Measurements from ENCODE around the gene CARMIL1. TPM values are rescaled to one million over a fixed set of nuclear protein-coding genes. Genes with fewer than 3 reads are reported as not detected.

The CARMIL1 gene
- total and polyA plus RNA-seq, 10 of the 15 experiments (the other 5 are each of a cell fraction or from before 2014, with no cell fraction given): 6.4 to 18.1 (median 10.3) TPM

DNA sequence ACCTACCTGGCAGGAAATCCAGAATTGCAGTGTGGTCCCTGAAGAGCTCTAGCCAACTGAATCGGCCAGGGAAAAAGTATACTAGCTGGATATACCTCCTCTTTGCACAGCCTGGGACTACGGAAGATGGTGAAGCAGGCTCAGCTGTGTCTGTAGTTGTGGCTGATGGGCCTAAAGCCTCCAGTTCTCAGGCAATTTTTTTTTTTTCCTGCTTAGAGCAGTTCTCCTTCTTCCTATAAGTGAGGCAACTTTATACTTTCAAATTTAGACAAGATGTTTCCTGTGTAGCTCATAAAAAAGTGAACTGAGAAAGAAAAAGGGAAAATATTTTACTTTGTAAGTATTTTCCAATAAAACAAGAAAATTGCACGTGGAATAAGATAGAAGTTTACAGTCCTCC lies 172.9 kb downstream of the CARMIL1 start:
- Histone ChIP-seq H3K79me2 (ENCODE audit: control insufficient read depth, insufficient read depth, low read length) (no peaks in the 10 kb centered on the region), H3K27me3 (replicated peaks in 1 of 2; ENCODE audit: control insufficient read depth in 2 of 2, insufficient read depth in 2 of 2, low read length in 1 of 2) (no peaks in the 10 kb centered on the region), H2AFZ (ENCODE audit: control insufficient read depth, low read depth, low read length) (no peak overlapping the region), H3K27ac (ENCODE audit: control insufficient read depth, insufficient read depth) (no peak overlapping the region), H3K4me2 (ENCODE audit: control insufficient read depth, insufficient read depth) (no peak overlapping the region), H3K9ac (ENCODE audit: control insufficient read depth, insufficient read depth, low read length) (no peak overlapping the region), H4K20me1 (ENCODE audit: control insufficient read depth, insufficient read depth) (no peaks in the 10 kb centered on the region), H3K9me3 (replicated peaks; ENCODE audit: control insufficient read depth, insufficient read depth, low read length) (no peaks in the 10 kb centered on the region; the same call in 2 of the 3 replicates), H3K36me3 (ENCODE audit: control insufficient read depth in 2 of 2, insufficient read depth in 2 of 2, low read length in 1 of 2) (no peaks in the 10 kb centered on the region; a peak in 1 of 4 replicates), H3K4me3 (no peak overlapping the region), H3K4me1 (ENCODE audit: control insufficient read depth, insufficient read depth, low read length) (no peaks in the 10 kb centered on the region; the same call in 1 of the 2 replicates)
- no peak for DNase-seq (ENCODE audit: low read depth, low spot score)
- ChIA-PET RAD21 (ENCODE audit: unreplicated experiment) (interaction anchor here (1.0 kb wide), 1 partner anchor 120 kb away, joined by 4 read pairs; no protein-coding TSS in a partner anchor), POLR2A (no interaction called here), SMC1A (ENCODE audit: uncharacterized antibody, unreplicated experiment) (interaction anchor here (0.7 kb wide), 1 partner anchor 16 kb away, joined by 3 read pairs; no protein-coding TSS in a partner anchor), CTCF (interaction anchor here (0.6 kb wide), 1 partner anchor 229 kb away, joined by 3 read pairs; no protein-coding TSS in a partner anchor)
- ATAC-seq: no peak
- whole genome bisulfite sequencing (ENCODE audit: insufficient coverage, insufficient replicate concordance, low lambda C conversion rate, missing lambda C conversion rate): 25% methylated on average over 3 of the region's 3 CpGs
- FAIRE-seq: no peak
- TF ChIP-seq SP1 (IDR thresholded peaks at IDR 0.05; ENCODE audit: low read depth, low read length): no peak
- TF ChIP-seq CREB1 (IDR thresholded peaks at IDR 0.05; ENCODE audit: low read depth): no peak
- no peak for TF ChIP-seq NFYB (IDR thresholded peaks at IDR 0.05; ENCODE audit: insufficient read depth, low read depth, low read length)
- TF ChIP-seq RUNX3 (IDR thresholded peaks at IDR 0.05; ENCODE audit: low read length): no peak
- no peak for TF ChIP-seq BMI1 (IDR thresholded peaks at IDR 0.05; ENCODE audit: borderline replicate concordance)
- TF ChIP-seq STAT3 (IDR thresholded peaks at IDR 0.05; ENCODE audit: low read depth, low read length): no peak
- no peak for TF ChIP-seq MYC (IDR thresholded peaks at IDR 0.05; ENCODE audit: insufficient read depth, insufficient read length, insufficient replicate concordance, low read length, severe bottlenecking)
- TF ChIP-seq, protein P1, sequence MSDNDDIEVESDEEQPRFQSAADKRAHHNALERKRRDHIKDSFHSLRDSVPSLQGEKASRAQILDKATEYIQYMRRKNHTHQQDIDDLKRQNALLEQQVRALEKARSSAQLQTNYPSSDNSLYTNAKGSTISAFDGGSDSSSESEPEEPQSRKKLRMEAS (IDR thresholded peaks at IDR 0.05; ENCODE audit: low read depth, low read length): no peak
- TF ChIP-seq POLR2A (IDR thresholded peaks at IDR 0.05; ENCODE audit: low read depth, low read length): no peak
- intact Hi-C loops (cut with micrococcal nuclease; ENCODE audit: unreplicated experiment): no loop called here
- in situ Hi-C loops (cut with MboI): no loop called here
- no TSS peak for BruUV-seq (replicated peaks)
